K562 (cell line): Measurements from ENCODE around the gene TNIK. TPM values are rescaled to one million over a fixed set of nuclear protein-coding genes. Genes with fewer than 3 reads are reported as not detected.

Experiments used
- ARHGAP35 ChIP-seq: fragments of 450-650 bp; IDR thresholded peaks from 2 replicates; pipeline ENCODE4 v1.6.1; 2018; ENCODE audit not compliant: partially characterized antibody
- CREM ChIP-seq: IDR thresholded peaks from 2 replicates; pipeline ENCODE4 v1.6.1; 2014; ENCODE audit warnings: antibody characterized with exemption, low read depth
- FOXA3 ChIP-seq, 2 experiments: fragments of 450-650 bp in 1 of 2; sonication (generic) in 1 of 2; formaldehyde crosslinking; IDR thresholded peaks in 1 of 2; conservative IDR thresholded peaks in 1 of 2; 2 replicates each; pipeline versions ENCODE4 v1.4.0 to v1.8.0; 2020 to 2022; ENCODE audit warnings: mild to moderate bottlenecking in 2 of 2, missing genetic modification reagents in 1 of 2
- FUS ChIP-seq: fragments of 200-400 bp; formaldehyde crosslinking; optimal IDR thresholded peaks from 2 replicates; pipeline ENCODE3; 2017; ENCODE audit warnings: low read depth, low read length
- GABPB2 ChIP-seq: fragments of 250-450 bp; sonication (Bioruptor Pico); conservative IDR thresholded peaks from 2 replicates; pipeline ENCODE4 v1.5.1; 2021; ENCODE audit warnings: mild to moderate bottlenecking
- HNRNPH1 ChIP-seq: fragments of 200-400 bp; formaldehyde crosslinking; optimal IDR thresholded peaks from 2 replicates; pipeline ENCODE3; 2017; ENCODE audit warnings: low read depth, mild to moderate bottlenecking, low read length, moderate library complexity
- HOMEZ ChIP-seq: fragments of 250-450 bp; sonication (Bioruptor Pico); IDR thresholded peaks from 2 replicates; pipeline ENCODE4 v1.4.0; 2020; ENCODE audit warnings: mild to moderate bottlenecking, moderate library complexity
- IFI16 ChIP-seq: fragments of 250-450 bp; sonication (Bioruptor Pico); IDR thresholded peaks from 2 replicates; pipeline ENCODE4 v2.1.2; 2022; ENCODE audit warnings: mild to moderate bottlenecking, inconsistent platforms
- MAFF ChIP-seq: IDR thresholded peaks from 2 replicates; pipeline ENCODE4 v1.6.1; 2012; ENCODE audit warnings: low read length, improper control_type of control experiment
- NR0B1 ChIP-seq: fragments of 450-650 bp; IDR thresholded peaks from one replicate; pipeline ENCODE4 v1.6.1; 2018; ENCODE audit warnings: mild to moderate bottlenecking, moderate library complexity; ENCODE audit not compliant: partially characterized antibody
- NRF1 ChIP-seq, 2 experiments: fragments of 450-650 bp; IDR thresholded peaks in 1 of 2; conservative IDR thresholded peaks in 1 of 2; 2 replicates each; pipeline ENCODE4 v1.6.1; 2014; ENCODE audit warnings: mild to moderate bottlenecking in 2 of 2
- RBM17 ChIP-seq: fragments of 200-400 bp; formaldehyde crosslinking; IDR thresholded peaks from 2 replicates; pipeline ENCODE4 v1.6.1; 2017; ENCODE audit warnings: low read depth, mild to moderate bottlenecking, low read length, borderline replicate concordance
- RFX5 ChIP-seq: IDR thresholded peaks from 2 replicates; pipeline ENCODE4 v1.6.1; 2011; ENCODE audit warnings: low read depth, mild to moderate bottlenecking, improper control_type of control experiment, low read length
- SIX5 ChIP-seq, 2 experiments: IDR thresholded peaks; 2 replicates each; pipeline ENCODE4 v1.6.1; 2011; ENCODE audit warnings: low read length in 2 of 2, borderline replicate concordance in 1 of 2, low read depth in 1 of 2, mild to moderate bottlenecking in 1 of 2, moderate library complexity in 1 of 2; ENCODE audit not compliant: insufficient read depth in 1 of 2
- TFE3 ChIP-seq: fragments of 450-650 bp; formaldehyde crosslinking; IDR thresholded peaks from 2 replicates; pipeline ENCODE4 v1.4.0; 2020; ENCODE audit warnings: mild to moderate bottlenecking, mixed read lengths
- TRIM25 ChIP-seq: fragments of 450-650 bp; IDR thresholded peaks from 2 replicates; pipeline ENCODE4 v1.7.0; 2016; ENCODE audit warnings: borderline replicate concordance
- U2AF2 ChIP-seq: fragments of 200-400 bp; formaldehyde crosslinking; optimal IDR thresholded peaks from 2 replicates; pipeline ENCODE3; 2017; ENCODE audit warnings: low read depth, mild to moderate bottlenecking, low read length
- ZBED1 ChIP-seq: IDR thresholded peaks from 2 replicates; pipeline ENCODE4 v1.6.1; 2014
- ZBTB17 ChIP-seq: fragments of 450-650 bp; formaldehyde crosslinking; IDR thresholded peaks from 2 replicates; pipeline ENCODE4 v1.4.0; 2020; ENCODE audit warnings: mild to moderate bottlenecking
- ZNF512 ChIP-seq: IDR thresholded peaks from 2 replicates; pipeline ENCODE4 v1.6.1; 2016; ENCODE audit warnings: missing genetic modification characterization, missing compliant biosample characterization
- polyA plus RNA-seq, 8 experiments: library from polyadenylated mRNA; depleted of rRNA in 4 of 8; stranded (reverse) in 5 of 8; unstranded in 3 of 8; fragments of >200 nt; fragmentation: Nextera tagmentation in 2 of 8; fragmentation: Illumina TruSeq in 1 of 8; extraction: Ambion mirVana in 2 of 8; extraction: Trizol in 1 of 8; gene quantifications; 2 replicates each; pipeline versions ENCODE4 v1.2.1 to v1.2.3, GENCODE V29; 2011 to 2014; ENCODE audit warnings: inconsistent platforms in 1 of 8, missing spikeins in 1 of 8
- total RNA-seq, 7 experiments: library from RNA; depleted of rRNA in 6 of 7; stranded (reverse); fragments of >200 nt in 6 of 7; fragmentation: Illumina TruSeq in 2 of 7; extraction: Trizol in 2 of 7; gene quantifications; 2 replicates each; pipeline versions ENCODE4 v1.2.1 to v1.2.3, GENCODE V29; 2011 to 2021; ENCODE audit warnings: low replicate concordance in 1 of 7

Gene TNIK
- total and polyA plus RNA-seq, 9 of the 15 experiments (the other 6 are each of a cell fraction or from before 2014, with no cell fraction given): 6.6 to 39.0 (median 24.7) TPM

GRCh38 chr3:171192176-171192854, 267.9 kb downstream of the TNIK start (continued):
- TF ChIP-seq TFE3 (CRISPR knock-in tag) (peak; percentile 36), FOXA3 (CRISPR knock-in tag; conservative IDR thresholded peaks at IDR 0.05 in 1 of 2, IDR thresholded peaks at IDR 0.05 in 1 of 2) (peak in 1 of 2 experiments; percentile 4; a peak in 1 of 4 replicates), NR0B1 (no peak), ZNF512 (tag) (no peak), ZBED1 (no peak), RFX5 (no peak), TRIM25 (no peak), RBM17 (no peak), ZBTB17 (CRISPR knock-in tag) (peak; percentile 65), SIX5 (IDR thresholded peaks at IDR 0.05; ENCODE audit: borderline replicate concordance in 1 of 2, insufficient read depth in 1 of 2, low read depth in 1 of 2, low read length in 2 of 2) (no peak), GABPB2 (CRISPR knock-in tag) (no peak), ARHGAP35 (no peak), IFI16 (CRISPR knock-in tag) (no peak), HOMEZ (CRISPR knock-in tag) (no peak), MAFF (peak; percentile 5; the same call in 1 of the 2 replicates), CREM (peak; percentile 73), FUS (no peak), HNRNPH1 (no peak), NRF1 (conservative IDR thresholded peaks at IDR 0.05 in 1 of 2, IDR thresholded peaks at IDR 0.05 in 1 of 2) (peak; percentile 5 to 35; a peak in 2 of 4 replicates), U2AF2 (no peak)
